SKM-1 treated with dmso at 0.1 percent for 144 hours (cell line): ENCODE measurements around the gene MDGA2.
"Not testable (repeated sequence)": the region's sequence is repeated elsewhere in the genome, so short reads cannot be mapped to it uniquely, and the experiment has no call there.

Source experiments
- DNase-seq: peaks from one replicate; lab custom pipeline; 2025; ENCODE audit not compliant: unreplicated experiment; lab: John Stamatoyannopoulos, UW

The MDGA2 gene

GRCh38 chr14:46985529-46986380 is 689.6 kb downstream of the MDGA2 start:
- DNase-seq, result no peak

GRCh38 chr14:46973295-46973694 is 702.1 kb downstream of the MDGA2 start:
- DNase-seq, result no peak

- no peak for DNase-seq
Measured at GRCh38 chr14:46964378-46964777, 711.0 kb downstream of the MDGA2 start.

GRCh38 chr14:46951103-46951502 is 724.3 kb downstream of the MDGA2 start:
- no peak for DNase-seq

GRCh38 chr14:46940611-46941010 is 734.8 kb downstream of the MDGA2 start:
- no peak for DNase-seq

- no peak for DNase-seq
Measured at GRCh38 chr14:46920542-46920941, 754.9 kb downstream of the MDGA2 start.

- DNase-seq, result not testable (repeated sequence)
Measured at GRCh38 chr14:46915539-46915938, 759.9 kb downstream of the MDGA2 start.

- DNase-seq, result no peak
Measured at GRCh38 chr14:46902837-46903236, 772.6 kb downstream of the MDGA2 start.

- no peak for DNase-seq
Measured at GRCh38 chr14:46894476-46894875, 780.9 kb downstream of the MDGA2 start.

GRCh38 chr14:46887144-46887543 is 788.3 kb downstream of the MDGA2 start:
- no peak for DNase-seq

GRCh38 chr14:46885566-46885965 is 789.8 kb downstream of the MDGA2 start:
- no peak for DNase-seq

- DNase-seq, result no peak
Measured at GRCh38 chr14:46861753-46862152, 813.7 kb downstream of the MDGA2 start.

- DNase-seq, result no peak
Measured at GRCh38 chr14:46840944-46841720, 834.3 kb downstream of the MDGA2 start.

GRCh38 chr14:46820291-46820690 is 855.1 kb downstream of the MDGA2 start:
- no peak for DNase-seq

- DNase-seq, result no peak
Measured at GRCh38 chr14:46819117-46819516, 856.3 kb downstream of the MDGA2 start.

- DNase-seq, result no peak
Measured at GRCh38 chr14:46818147-46818546, 857.3 kb downstream of the MDGA2 start.

GRCh38 chr14:46793144-46793543 is 882.3 kb downstream of the MDGA2 start:
- no peak for DNase-seq
